Type B pancreatic cell (in vitro differentiated cells): ENCODE results near the gene PIGB. TPM values are rescaled to one million over a fixed set of nuclear protein-coding genes. Genes with fewer than 3 reads are reported as not detected.
"Not testable (repeated sequence)": the region's sequence is repeated elsewhere in the genome, so short reads cannot be mapped to it uniquely, and the experiment has no call there.

ENCODE experiments used
- DNase-seq: peaks from one replicate; pipeline ENCODE4 v3.0.0; 2021; ENCODE audit warnings: mixed read lengths; ENCODE audit not compliant: unreplicated experiment; ENCODE audit errors: extremely low spot score
- H3K27ac Mint-ChIP-seq: 2 replicates; pipeline ENCODE4 v1.8.0; 2021; ENCODE audit warnings: mild to moderate bottlenecking, mixed read lengths
- H3K27me3 Mint-ChIP-seq: 2 replicates; pipeline ENCODE4 v1.8.0; 2021; ENCODE audit warnings: mixed read lengths
- H3K36me3 Mint-ChIP-seq: 2 replicates; pipeline ENCODE4 v1.8.0; 2021; ENCODE audit warnings: mixed read lengths
- H3K4me1 Mint-ChIP-seq: one replicate; pipeline ENCODE4 v1.8.0; 2021; ENCODE audit warnings: mixed read lengths; ENCODE audit not compliant: unreplicated experiment
- H3K4me3 Mint-ChIP-seq: 2 replicates; pipeline ENCODE4 v1.8.0; 2021; ENCODE audit warnings: mild to moderate bottlenecking, mixed read lengths
- H3K9me3 Mint-ChIP-seq: 2 replicates; pipeline ENCODE4 v1.8.0; 2021; ENCODE audit warnings: mixed read lengths
- total RNA-seq: library from RNA; stranded (reverse); gene quantifications from 2 replicates; pipeline ENCODE4 v1.2.1, GENCODE V29; 2021; ENCODE audit warnings: low replicate concordance
- TF ChIP-seq, protein P1 (sequence below): fragments of 200-600 bp; sonication (generic); conservative IDR thresholded peaks from 2 replicates; pipeline ENCODE4 v1.5.0; 2021; ENCODE audit warnings: antibody characterized with exemption, mild to moderate bottlenecking

The PIGB gene
- total RNA-seq, 1 donor from 2014 or later = 10.2 TPM

DNA sequence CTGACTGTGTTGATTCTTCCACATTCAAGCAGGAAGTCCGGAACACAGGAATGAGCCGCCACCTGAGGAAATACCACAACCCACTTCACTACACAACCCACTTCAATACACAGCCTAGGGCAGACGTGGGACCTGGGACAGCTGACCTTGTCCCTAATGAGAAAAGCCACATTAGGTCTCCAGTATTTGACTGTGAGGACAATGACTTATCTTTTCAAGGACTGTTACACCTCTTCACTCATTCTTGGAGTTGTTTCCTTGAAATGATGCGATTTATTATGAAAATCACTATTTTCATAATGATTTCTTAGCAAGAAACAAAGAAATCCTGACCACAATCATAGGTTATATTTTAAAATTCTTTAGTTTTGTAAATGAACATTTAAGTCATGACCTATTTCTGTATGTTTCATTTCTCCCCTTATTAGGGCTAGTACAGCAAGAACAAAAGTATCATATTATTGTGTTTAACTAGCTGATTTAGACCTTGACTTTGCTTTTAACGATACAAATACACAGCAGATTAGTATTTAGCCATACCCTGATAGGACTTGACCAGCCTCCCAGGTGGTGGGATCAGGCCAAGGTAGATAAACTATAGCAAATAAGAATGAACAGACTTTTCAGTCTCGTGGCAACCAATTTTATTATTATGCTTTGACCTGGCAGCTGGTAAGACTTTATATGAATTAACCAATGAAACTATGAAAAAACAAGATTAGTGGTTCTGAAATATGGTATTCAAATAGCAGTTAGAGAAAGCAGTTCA is 35.5 kb upstream of the PIGB start:
- Mint-ChIP-seq H3K4me3 (no peak overlapping the region), H3K4me1 (peaks cover 4% of the 10 kb centered on the region), H3K27me3 (no peaks in the 10 kb centered on the region), H3K27ac (no peak overlapping the region), H3K9me3 (no peaks in the 10 kb centered on the region), H3K36me3 (peaks cover 5% of the 10 kb centered on the region)
- TF ChIP-seq, protein P1, sequence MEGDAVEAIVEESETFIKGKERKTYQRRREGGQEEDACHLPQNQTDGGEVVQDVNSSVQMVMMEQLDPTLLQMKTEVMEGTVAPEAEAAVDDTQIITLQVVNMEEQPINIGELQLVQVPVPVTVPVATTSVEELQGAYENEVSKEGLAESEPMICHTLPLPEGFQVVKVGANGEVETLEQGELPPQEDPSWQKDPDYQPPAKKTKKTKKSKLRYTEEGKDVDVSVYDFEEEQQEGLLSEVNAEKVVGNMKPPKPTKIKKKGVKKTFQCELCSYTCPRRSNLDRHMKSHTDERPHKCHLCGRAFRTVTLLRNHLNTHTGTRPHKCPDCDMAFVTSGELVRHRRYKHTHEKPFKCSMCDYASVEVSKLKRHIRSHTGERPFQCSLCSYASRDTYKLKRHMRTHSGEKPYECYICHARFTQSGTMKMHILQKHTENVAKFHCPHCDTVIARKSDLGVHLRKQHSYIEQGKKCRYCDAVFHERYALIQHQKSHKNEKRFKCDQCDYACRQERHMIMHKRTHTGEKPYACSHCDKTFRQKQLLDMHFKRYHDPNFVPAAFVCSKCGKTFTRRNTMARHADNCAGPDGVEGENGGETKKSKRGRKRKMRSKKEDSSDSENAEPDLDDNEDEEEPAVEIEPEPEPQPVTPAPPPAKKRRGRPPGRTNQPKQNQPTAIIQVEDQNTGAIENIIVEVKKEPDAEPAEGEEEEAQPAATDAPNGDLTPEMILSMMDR = no peak
- no peak for DNase-seq

DNA sequence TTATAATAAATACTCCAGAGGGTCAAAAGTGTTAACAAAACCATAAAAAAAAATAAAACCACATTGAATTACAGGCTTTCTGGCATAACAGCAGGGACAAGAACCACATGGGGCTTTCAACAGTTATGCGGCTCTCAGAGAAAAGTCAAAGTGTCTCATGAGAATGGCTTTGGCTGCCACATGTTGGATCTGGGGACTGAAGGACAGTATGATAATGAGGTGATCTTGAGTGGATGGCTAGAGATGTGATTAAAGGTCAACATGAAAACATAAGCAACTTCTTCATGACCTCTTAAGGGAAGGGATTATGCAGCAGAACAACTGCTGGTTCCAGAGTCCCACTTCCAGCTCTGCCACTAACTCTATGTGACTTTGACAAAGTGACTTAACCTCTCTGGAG is 34.6 kb upstream of the PIGB start:
- TF ChIP-seq, protein P1 = no peak
- no peak overlapping the region for H3K4me3 Mint-ChIP-seq
- no peak overlapping the region for H3K27ac Mint-ChIP-seq
- H3K4me1 Mint-ChIP-seq = peaks cover 4% of the 10 kb centered on the region
- no peaks in the 10 kb centered on the region for H3K9me3 Mint-ChIP-seq
- DNase-seq = no peak
- H3K27me3 Mint-ChIP-seq = no peaks in the 10 kb centered on the region
- H3K36me3 Mint-ChIP-seq = peaks cover 5% of the 10 kb centered on the region

DNA sequence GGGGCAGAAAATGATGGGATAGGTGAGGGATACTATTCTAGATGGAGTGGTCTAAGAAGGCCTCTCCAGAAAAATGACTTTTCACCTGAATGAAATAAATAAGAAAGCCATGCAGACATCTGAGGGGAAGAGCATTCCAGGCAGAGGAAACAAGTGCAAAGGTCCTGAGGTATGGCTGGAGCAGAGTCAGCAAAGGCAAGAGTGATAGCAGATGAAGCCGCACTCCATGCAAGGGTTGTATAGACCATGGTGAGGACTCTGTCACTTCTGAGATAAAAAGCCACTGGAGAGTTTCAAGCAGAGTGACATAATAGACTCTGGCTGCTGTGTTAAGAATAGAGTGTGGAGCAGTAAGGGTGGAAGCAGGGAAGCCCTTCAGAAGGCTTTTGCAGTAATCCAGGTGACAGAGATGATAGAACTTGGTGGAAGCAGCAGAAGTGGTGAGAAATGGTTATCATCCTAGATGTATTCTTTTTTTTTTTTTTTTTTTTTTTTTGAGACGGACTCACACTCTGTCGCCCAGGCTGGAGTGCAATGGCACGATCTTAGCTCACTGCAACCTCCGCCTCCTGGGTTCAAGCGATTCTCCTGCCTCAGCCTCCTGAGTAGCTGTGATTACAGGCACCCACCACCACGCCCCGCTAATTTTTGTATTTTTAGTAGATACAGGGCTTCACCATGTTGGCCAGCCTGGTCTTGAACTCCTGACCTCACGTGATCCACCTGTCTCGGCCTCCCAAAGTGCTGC is 32.4 kb upstream of the PIGB start:
- DNase-seq, H3K9me3 Mint-ChIP-seq, H3K27ac Mint-ChIP-seq, H3K27me3 Mint-ChIP-seq, H3K4me1 Mint-ChIP-seq, H3K36me3 Mint-ChIP-seq: not testable (repeated sequence)
- H3K4me3 Mint-ChIP-seq = peak overlapping the region; percentile 51

DNA sequence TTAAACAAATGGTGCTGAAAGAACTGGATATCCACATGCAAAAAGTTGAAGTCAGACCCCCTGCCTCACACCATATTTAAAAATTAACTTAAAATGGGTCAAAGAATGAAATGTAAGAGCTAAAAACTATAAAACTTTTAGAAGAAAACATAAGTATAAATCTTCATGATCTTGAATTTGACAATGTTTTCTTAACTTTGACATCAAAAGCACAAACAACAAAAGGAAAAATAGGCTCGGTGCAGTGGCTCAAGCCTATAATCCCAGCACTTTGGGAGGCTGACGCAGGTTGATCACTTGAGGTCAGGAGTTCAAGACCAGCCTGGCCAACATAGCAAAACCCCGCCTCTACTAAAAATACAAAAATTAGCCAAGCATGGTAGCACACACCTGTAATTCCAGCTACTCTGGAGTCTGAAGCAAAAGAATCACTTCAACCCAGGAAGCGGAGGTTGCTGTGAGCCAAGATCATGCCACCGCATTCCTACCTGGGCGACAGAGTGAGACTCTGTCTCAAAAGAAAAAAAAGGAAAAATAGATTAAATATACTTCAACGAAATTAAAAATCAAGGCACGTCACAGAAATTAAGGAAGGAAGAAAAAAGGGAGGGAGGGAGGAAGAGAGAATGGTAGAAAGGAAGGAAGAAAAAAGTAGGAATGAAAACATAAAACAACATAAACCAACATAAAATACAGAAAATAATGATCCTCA is 30.9 kb upstream of the PIGB start:
- H3K4me3 Mint-ChIP-seq = peak overlapping the region; percentile 92
- H3K36me3 Mint-ChIP-seq = peaks cover 5% of the 10 kb centered on the region
- DNase-seq = no peak
- H3K27ac Mint-ChIP-seq = no peak overlapping the region
- peaks cover 4% of the 10 kb centered on the region for H3K4me1 Mint-ChIP-seq
- TF ChIP-seq, protein P1 = no peak
- no peaks in the 10 kb centered on the region for H3K9me3 Mint-ChIP-seq
- no peaks in the 10 kb centered on the region for H3K27me3 Mint-ChIP-seq

DNA sequence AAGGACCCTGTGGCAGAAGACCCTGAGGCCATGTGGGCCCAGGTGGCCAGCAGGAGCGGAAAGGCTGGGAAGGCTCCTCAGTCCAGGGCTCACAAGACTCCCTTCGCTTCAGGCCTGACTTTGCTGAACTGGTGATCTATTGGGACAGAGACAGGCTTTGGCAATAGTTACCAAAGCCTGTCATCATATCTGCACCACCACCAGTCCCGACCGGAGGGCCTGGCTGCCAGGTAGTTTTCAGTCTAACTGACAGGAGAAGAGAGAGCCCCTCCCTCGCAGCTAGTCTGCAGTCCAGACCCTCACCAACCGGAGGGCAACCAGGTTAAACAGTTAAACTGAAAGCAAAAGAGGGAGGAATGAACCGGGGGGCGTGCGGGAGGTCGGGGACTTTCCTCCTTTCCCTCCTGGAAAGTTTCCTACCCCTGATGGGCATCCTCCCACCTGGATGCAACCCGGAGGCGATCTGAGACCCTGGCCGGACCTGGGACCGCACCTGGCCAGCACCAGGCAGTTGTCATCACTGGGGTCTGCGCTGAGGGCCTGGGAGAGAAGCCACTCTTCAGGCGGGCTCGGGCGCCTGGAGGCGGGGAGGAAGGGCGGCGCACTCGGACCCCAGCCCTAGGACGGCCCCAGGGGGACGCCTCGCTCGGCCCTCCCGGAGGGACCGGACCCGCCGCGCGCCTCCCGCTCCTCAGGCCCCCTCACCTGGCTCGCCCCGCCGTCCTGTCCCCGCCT is 29.8 kb upstream of the PIGB start:
- TF ChIP-seq, protein P1 = no peak
- DNase-seq = peak; percentile 71
- no peaks in the 10 kb centered on the region for H3K27me3 Mint-ChIP-seq
- H3K4me3 Mint-ChIP-seq = peak overlapping the region; percentile 92
- H3K4me1 Mint-ChIP-seq = no peaks in the 10 kb centered on the region
- H3K9me3 Mint-ChIP-seq = no peaks in the 10 kb centered on the region
- peaks cover 5% of the 10 kb centered on the region for H3K36me3 Mint-ChIP-seq
- peak overlapping the region; percentile 77 for H3K27ac Mint-ChIP-seq
